GM19099 (cell line): ENCODE results near the gene PPP6C.

Experiments used
- POLR2A ChIP-seq: IDR thresholded peaks from 3 replicates; pipeline ENCODE4 v1.6.1; 2011; ENCODE audit warnings: low read depth; ENCODE audit not compliant: insufficient read length; ENCODE audit errors: extremely low read depth

Gene PPP6C

DNA sequence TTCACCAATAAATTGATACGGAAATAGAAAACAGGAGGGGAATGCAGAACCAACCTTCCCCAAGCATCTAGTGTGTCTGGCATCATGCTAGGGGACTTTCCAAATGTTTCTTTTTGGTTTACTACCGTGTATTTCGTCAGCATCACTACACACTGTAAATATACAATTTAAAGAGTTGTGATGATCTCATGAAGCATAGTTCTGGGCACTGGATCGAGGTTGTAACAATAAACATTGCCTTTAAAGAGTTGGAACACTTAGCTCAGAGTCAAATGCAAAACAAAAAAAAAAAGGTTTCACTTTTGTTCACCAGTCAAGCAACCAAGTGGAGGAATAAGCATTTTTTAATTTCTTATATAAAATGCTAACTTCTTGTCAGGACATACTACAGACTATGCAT lies 43.4 kb downstream of the PPP6C start:
- TF ChIP-seq POLR2A = no peak

DNA sequence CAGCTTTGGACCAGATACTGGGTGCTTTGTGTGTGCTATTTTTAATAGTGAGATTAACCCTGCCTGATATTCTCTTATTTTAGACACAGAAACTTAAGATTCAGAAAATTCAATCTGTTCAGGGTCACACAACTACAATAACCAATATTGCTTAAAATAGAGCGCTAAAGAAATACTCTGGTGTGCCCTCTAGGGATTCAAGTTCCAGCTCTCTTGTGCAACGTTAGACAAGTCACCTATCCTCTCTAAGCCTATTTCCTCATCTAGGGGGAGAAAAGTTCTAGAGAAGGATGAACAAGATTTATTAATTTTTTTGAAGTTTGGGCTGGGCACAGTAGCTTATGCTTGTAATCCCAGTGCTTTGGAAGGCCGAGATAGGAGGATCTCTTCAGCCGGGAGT lies 44.2 kb downstream of the PPP6C start:
- TF ChIP-seq POLR2A = no peak

DNA sequence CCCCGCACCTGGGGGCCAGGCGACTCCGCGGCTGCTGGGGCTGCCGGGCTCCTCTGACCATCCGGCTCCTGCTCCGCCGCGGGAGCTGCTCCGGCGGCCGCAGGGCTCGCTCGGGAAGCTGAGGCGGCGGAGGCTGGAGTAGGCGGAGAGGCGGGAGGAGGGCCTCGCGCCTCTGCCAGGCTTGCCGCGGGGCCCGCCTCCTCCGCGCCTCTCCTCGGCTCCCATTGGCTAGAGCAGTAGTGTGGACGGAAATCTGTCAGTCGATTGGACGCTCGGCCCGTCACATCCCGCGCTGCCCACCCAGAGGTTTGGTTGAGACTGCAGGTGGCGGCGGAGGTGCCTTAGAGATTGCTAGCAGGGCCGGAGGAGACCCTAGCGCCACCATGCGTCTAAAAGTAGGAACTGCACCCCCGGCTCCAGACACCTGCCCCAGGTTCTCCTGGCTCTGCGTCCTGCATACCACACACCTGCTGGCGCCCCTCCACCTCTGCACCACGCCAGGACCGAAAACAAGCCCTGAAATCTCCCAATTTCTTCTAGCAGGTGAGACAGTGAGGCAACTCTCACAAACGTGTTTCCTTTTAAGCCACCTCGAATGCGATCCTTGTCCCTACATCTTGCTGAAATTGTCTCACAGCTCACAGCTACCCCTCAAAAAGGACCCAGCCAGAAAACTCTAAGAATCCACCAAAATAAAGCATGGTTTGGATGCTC lies 46.1 kb downstream of the PPP6C start, which contains the start of gene SCAI:
SCAI (minus strand) TSS at position 152 of the 714 bp plus-strand sequence; CDS start at position 61, 91 bp downstream.
- peak; percentile 67 for TF ChIP-seq POLR2A

DNA sequence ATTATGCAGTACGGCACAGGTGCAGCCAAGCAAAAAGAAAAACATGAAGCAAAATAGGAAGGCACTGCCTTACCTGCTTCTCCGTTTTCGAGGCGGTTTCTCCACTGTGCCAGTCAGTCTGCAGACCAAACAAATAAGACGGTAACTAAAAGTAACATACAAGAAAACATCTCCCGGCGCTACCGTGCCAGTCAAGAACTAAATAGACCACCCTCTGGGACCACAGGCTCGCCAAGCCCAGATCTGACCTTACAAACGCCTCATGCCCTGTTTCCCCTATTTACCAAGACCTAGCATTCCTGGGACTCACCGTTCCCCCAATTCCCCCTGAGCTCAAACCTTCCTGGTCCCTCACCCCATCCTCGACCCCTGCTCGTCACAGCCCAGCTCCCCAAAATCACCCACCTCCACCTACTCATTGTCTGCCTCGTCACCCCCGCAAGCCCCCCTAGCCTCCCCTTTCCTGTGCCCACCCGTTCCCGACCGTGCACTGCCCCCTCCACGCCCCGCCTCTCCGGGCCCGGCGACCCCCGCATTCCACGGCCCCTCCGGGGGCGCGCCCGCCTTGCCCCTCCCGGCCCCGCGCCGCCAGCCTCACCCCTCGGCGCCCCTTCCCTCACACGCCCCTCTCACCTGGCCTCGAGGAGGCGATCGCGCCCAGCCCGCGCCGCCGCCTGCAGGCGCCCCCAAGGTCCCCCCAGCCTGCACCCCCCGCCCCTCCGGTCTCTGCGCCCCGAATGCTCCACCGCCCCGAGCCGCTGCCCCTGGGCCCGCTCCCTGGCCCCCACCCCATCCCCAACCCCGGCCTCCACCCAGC lies 46.8 kb downstream of the PPP6C start:
- no peak for TF ChIP-seq POLR2A

DNA sequence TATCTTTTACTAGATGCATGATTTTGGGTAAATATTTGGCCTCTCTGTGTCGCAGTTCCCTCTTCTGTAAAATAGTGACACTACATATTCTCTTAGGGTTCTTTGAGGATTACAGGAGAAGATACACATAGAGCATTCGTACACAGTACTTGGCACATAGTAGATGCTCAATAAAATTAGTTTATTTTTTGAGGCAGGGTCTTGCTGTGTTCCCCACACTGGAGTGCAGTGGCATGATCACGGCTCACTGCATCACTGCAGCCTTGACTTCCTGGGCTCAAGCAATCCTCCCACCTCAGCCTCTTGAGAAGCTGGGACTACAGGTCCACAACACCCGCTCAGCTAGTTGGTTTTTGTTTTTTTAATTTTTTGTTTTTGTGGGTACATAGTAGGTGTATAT lies 47.9 kb downstream of the PPP6C start:
- TF ChIP-seq POLR2A = no peak

DNA sequence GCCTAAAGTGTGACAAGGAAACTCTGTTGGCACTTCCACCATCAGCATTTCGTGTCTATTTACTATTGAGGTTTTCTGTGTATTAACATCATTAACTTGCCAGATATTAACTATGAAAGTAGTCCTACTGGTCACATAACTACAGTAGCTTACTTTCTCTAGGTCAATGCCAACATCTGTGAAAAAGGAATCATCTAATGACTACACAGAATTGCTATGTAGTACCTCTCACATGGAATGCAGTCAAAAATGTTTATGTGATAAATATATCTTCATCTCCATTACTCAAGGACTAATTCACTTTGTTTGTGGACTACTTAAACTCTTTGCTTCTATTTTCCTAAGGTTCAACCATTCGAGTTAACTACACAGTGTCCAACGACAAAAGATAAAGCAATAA lies 48.4 kb downstream of the PPP6C start:
- TF ChIP-seq POLR2A = no peak

DNA sequence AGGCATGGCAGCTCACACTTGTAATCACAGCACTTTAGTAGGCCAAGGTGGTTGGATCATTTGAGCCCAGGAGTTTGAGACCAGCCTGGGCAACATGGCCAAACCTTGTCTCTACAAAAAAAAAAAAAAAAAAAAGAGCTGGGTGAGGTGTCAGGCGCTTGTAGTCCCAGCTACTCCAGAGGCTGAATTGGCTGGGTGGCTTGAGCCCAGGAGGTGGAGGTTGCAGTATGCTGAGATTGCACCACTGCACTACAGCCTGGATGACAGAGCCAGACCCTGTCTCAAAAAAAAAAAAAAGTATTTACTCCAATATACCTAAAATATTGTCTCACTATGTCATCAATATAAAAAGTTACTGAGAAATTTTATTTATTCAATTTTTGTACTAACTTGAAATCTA lies 49.0 kb downstream of the PPP6C start:
- no peak for TF ChIP-seq POLR2A

DNA sequence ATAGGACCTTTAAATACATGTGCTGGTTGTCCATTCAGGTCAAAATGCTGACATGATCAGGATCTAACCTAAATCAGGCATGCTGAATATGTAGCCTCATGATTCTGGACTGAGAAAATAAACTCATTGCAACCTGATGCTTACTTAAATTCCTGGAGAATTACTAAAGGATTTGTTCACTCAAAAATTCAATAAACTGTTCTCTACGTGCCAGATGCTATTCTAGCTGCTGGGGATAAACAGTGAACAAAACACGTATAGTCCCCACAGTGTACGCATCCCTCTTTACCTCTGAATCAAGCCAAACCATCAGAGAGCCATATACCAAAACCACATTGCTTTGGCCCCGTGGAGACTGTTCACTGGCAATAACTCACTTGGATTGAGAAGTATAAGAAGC lies 52.4 kb downstream of the PPP6C start:
- no peak for TF ChIP-seq POLR2A

DNA sequence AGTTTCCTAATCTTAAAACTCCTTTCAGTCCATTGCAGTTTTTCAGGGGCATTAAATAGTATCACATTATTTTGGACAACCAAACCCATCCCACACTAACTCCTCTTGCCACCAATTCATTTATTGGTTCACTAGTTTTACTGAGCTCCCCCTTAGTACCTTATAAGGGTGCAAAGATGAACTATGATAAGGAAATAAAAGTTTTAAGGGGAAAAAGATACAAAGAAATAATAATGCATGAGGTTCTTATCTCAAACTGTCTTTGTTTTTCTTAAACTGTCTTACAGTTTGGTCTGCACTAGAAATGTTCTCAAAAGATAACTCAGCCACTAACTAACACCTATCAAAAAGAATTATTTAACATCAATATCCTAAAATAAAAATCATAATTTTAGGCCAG lies 54.6 kb downstream of the PPP6C start:
- TF ChIP-seq POLR2A = no peak

DNA sequence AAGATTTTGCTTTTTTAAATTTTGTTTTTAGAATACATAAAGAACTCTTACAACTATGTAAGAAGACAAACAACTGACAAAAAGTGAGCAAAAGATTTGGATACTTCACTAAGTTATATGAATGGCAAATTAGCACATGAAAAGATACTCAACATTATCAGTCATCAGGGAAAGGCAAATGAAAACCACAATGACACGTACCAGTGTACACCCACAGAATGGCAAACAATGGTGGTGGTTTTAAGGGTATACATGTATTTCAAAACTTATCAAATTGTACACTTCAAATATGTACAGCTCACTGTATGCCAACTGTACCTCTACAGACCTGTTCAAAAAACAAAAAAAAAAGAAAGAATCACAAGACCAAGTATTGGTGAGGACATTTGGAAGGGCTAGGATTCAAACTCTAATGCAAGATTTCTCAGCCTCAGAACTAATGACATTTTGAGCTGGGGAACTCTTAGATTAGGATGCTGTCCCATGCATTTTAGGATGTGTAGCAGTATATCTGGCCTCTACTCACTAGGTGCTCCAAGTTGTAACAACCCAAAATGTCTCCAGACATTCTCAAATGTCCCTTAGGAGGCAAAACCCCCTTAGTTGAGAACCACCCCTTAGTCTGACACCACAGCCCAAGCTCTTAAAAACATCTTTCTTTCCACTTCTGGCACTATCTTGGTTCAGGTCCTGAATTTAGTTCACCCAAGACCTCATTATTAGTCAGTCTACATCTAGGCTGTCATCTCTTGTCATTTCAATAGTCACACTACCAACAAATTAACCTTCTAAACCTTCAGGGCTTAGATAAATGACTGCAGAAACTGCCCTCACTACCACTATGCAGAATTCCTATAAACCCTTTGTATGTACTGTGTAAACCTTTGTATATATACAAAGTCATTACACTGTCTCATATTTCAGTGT lies 55.9 kb downstream of the PPP6C start:
- no peak for TF ChIP-seq POLR2A

DNA sequence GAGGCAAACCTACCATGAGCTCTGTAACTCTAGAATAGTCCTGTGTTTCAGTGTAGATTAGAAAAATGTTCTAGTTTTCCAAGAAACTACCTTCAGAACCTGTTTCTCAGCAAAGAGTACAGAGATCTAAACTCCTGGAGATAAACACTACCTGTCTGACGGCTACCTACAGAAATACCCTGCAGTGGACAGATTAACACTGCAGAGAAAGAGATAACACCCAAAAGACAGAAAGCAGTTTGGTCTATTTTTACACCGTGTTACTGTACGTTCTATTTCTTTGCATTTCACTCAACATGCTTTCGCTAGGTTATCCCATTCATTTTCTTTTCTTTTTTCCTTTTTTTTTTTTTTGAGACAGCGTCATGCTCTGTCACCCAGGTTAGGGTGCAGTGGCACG lies 57.8 kb downstream of the PPP6C start:
- no peak for TF ChIP-seq POLR2A

DNA sequence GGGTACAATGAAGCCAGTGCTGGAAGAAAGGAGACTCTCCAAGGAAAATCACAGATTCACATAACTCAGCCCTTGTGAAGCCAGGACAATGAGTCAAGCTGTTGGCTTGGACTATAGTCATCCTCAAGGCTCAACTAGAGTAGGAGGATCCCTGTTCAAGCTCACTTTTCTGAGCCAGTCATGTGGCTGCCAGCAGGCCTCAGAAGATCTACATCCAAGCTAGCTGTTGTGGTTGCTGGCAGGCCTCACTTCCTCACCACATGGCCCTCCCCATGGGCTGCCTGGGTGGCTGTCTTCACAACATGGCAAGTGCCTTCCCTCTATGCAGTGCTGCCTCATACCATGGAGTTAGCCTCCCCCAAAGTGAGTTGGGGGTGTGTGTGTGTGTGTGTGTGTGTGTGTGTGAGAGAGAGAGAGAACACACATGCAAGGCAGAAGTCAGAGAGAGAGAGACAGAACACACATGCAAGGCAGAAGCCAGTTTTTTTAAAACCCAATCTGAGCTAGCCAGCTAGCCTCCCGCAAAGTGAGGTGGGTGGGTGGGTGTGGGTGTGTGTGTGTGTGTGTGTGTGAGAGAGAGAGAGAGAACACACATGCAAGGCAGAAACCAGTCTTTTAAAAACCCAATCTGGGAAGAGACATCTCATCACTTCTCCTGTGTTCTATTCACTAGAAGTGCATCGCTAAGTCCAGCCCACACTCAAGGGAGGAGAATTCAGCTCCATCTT lies 63.4 kb downstream of the PPP6C start:
- TF ChIP-seq POLR2A = no peak

DNA sequence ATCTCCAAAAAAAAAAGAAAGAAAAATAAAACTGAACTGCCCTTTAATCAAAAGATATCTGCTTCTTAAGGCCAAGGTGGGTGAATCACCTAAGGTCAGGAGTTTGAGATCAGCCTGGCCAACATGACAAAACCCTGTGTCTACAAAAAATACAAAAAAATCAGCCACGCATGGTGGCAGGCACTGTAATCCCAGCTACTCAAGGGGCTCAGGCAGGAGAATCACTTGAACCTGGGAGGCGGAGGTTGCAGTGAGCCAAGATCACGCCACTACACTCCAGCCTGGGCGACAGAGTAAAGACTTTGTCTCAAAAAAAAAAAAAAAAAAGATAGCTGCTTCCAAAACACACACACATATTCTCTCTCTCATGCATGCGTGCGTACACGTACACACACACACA lies 64.1 kb downstream of the PPP6C start:
- TF ChIP-seq POLR2A = no peak

DNA sequence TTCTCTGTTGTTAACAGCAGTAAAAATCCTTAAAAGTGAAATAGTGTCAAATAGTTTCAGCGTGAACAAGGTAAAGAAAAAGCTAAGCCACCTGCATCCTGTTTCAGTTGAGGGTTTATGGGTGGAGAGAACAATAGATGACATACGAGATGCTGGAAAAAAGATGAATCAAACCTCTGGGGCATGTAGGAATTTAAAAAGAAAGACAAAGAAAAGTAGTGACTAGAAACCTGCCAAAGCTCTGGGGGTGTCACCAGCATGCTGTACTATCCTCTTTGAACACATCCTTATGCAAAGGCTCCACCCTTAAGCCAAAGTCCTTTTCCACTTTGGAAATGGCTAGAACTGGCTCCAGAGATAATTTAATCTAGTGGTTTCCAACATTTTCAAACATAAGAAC lies 68.5 kb downstream of the PPP6C start:
- TF ChIP-seq POLR2A = no peak
